ENCODE data around the gene MAGEB1.

DNA sequence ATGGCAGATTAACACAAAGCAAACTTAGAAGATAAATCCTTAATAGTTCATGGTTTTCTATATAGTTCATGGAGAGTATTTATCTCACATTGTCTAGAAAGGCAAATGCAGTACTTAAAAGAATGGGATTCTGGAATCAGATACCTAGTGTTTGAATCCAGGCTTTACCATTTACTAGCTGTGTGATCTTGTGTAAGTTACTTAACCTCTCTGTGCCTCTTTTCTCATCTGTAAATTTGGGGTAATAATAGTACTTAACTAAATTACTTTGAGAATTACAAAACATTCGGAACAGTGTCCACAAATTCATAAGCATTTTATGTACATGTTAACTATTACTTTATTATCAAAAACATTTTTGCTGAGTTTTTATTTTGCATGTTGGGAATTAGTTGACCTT is 15.8 kb downstream of the MAGEB1 start:
- TF ChIP-seq, protein P1, sequence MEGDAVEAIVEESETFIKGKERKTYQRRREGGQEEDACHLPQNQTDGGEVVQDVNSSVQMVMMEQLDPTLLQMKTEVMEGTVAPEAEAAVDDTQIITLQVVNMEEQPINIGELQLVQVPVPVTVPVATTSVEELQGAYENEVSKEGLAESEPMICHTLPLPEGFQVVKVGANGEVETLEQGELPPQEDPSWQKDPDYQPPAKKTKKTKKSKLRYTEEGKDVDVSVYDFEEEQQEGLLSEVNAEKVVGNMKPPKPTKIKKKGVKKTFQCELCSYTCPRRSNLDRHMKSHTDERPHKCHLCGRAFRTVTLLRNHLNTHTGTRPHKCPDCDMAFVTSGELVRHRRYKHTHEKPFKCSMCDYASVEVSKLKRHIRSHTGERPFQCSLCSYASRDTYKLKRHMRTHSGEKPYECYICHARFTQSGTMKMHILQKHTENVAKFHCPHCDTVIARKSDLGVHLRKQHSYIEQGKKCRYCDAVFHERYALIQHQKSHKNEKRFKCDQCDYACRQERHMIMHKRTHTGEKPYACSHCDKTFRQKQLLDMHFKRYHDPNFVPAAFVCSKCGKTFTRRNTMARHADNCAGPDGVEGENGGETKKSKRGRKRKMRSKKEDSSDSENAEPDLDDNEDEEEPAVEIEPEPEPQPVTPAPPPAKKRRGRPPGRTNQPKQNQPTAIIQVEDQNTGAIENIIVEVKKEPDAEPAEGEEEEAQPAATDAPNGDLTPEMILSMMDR (conservative IDR thresholded peaks at IDR 0.05; ENCODE audit: low read depth in 2 of 2) = no peak
- TF ChIP-seq EZH2 (IDR thresholded peaks at IDR 0.05; ENCODE audit: low read depth, unreplicated experiment) = no peak
- no peak for TF ChIP-seq EZH2phosphoT487 (IDR thresholded peaks at IDR 0.05; ENCODE audit: unreplicated experiment)
- TF ChIP-seq CREB1 (CRISPR knock-in tag; IDR thresholded peaks at IDR 0.05; ENCODE audit: low read depth) = no peak
- TF ChIP-seq POLR2AphosphoS5 (IDR thresholded peaks at IDR 0.05; ENCODE audit: low read depth) = no peak
- no peak for TF ChIP-seq JUNB (IDR thresholded peaks at IDR 0.05; ENCODE audit: unreplicated experiment)
- TF ChIP-seq STAT1 (IDR thresholded peaks at IDR 0.05; ENCODE audit: unreplicated experiment) = no peak
- TF ChIP-seq, protein P2, sequence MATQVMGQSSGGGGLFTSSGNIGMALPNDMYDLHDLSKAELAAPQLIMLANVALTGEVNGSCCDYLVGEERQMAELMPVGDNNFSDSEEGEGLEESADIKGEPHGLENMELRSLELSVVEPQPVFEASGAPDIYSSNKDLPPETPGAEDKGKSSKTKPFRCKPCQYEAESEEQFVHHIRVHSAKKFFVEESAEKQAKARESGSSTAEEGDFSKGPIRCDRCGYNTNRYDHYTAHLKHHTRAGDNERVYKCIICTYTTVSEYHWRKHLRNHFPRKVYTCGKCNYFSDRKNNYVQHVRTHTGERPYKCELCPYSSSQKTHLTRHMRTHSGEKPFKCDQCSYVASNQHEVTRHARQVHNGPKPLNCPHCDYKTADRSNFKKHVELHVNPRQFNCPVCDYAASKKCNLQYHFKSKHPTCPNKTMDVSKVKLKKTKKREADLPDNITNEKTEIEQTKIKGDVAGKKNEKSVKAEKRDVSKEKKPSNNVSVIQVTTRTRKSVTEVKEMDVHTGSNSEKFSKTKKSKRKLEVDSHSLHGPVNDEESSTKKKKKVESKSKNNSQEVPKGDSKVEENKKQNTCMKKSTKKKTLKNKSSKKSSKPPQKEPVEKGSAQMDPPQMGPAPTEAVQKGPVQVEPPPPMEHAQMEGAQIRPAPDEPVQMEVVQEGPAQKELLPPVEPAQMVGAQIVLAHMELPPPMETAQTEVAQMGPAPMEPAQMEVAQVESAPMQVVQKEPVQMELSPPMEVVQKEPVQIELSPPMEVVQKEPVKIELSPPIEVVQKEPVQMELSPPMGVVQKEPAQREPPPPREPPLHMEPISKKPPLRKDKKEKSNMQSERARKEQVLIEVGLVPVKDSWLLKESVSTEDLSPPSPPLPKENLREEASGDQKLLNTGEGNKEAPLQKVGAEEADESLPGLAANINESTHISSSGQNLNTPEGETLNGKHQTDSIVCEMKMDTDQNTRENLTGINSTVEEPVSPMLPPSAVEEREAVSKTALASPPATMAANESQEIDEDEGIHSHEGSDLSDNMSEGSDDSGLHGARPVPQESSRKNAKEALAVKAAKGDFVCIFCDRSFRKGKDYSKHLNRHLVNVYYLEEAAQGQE (IDR thresholded peaks at IDR 0.05; ENCODE audit: unreplicated experiment) = no peak
- no peak for TF ChIP-seq ZNF331 (CRISPR knock-in tag; IDR thresholded peaks at IDR 0.05; ENCODE audit: low read depth)
- TF ChIP-seq, protein P3, sequence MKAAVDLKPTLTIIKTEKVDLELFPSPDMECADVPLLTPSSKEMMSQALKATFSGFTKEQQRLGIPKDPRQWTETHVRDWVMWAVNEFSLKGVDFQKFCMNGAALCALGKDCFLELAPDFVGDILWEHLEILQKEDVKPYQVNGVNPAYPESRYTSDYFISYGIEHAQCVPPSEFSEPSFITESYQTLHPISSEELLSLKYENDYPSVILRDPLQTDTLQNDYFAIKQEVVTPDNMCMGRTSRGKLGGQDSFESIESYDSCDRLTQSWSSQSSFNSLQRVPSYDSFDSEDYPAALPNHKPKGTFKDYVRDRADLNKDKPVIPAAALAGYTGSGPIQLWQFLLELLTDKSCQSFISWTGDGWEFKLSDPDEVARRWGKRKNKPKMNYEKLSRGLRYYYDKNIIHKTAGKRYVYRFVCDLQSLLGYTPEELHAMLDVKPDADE (IDR thresholded peaks at IDR 0.05) = no peak
- no peak for TF ChIP-seq ZNF114 (CRISPR knock-in tag; IDR thresholded peaks at IDR 0.05)
- TF ChIP-seq NANOG (IDR thresholded peaks at IDR 0.05; ENCODE audit: borderline replicate concordance) = no peak
- TF ChIP-seq, protein P4, sequence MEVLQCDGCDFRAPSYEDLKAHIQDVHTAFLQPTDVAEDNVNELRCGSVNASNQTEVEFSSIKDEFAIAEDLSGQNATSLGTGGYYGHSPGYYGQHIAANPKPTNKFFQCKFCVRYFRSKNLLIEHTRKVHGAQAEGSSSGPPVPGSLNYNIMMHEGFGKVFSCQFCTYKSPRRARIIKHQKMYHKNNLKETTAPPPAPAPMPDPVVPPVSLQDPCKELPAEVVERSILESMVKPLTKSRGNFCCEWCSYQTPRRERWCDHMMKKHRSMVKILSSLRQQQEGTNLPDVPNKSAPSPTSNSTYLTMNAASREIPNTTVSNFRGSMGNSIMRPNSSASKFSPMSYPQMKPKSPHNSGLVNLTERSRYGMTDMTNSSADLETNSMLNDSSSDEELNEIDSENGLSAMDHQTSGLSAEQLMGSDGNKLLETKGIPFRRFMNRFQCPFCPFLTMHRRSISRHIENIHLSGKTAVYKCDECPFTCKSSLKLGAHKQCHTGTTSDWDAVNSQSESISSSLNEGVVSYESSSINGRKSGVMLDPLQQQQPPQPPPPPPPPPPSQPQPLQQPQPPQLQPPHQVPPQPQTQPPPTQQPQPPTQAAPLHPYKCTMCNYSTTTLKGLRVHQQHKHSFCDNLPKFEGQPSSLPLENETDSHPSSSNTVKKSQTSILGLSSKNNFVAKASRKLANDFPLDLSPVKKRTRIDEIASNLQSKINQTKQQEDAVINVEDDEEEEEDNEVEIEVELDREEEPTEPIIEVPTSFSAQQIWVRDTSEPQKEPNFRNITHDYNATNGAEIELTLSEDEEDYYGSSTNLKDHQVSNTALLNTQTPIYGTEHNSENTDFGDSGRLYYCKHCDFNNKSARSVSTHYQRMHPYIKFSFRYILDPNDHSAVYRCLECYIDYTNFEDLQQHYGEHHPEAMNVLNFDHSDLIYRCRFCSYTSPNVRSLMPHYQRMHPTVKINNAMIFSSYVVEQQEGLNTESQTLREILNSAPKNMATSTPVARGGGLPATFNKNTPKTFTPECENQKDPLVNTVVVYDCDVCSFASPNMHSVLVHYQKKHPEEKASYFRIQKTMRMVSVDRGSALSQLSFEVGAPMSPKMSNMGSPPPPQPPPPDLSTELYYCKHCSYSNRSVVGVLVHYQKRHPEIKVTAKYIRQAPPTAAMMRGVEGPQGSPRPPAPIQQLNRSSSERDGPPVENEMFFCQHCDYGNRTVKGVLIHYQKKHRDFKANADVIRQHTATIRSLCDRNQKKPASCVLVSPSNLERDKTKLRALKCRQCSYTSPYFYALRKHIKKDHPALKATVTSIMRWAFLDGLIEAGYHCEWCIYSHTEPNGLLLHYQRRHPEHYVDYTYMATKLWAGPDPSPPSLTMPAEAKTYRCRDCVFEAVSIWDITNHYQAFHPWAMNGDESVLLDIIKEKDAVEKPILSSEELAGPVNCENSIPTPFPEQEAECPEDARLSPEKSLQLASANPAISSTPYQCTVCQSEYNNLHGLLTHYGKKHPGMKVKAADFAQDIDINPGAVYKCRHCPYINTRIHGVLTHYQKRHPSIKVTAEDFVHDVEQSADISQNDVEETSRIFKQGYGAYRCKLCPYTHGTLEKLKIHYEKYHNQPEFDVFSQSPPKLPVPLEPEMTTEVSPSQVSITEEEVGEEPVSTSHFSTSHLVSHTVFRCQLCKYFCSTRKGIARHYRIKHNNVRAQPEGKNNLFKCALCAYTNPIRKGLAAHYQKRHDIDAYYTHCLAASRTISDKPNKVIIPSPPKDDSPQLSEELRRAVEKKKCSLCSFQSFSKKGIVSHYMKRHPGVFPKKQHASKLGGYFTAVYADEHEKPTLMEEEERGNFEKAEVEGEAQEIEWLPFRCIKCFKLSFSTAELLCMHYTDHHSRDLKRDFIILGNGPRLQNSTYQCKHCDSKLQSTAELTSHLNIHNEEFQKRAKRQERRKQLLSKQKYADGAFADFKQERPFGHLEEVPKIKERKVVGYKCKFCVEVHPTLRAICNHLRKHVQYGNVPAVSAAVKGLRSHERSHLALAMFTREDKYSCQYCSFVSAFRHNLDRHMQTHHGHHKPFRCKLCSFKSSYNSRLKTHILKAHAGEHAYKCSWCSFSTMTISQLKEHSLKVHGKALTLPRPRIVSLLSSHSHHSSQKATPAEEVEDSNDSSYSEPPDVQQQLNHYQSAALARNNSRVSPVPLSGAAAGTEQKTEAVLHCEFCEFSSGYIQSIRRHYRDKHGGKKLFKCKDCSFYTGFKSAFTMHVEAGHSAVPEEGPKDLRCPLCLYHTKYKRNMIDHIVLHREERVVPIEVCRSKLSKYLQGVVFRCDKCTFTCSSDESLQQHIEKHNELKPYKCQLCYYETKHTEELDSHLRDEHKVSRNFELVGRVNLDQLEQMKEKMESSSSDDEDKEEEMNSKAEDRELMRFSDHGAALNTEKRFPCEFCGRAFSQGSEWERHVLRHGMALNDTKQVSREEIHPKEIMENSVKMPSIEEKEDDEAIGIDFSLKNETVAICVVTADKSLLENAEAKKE (CRISPR knock-in tag; IDR thresholded peaks at IDR 0.05) = no peak

Measured in GM23338 (cell line).